Measurements from ENCODE around the gene SDK1. TPM values are rescaled to one million over a fixed set of nuclear protein-coding genes. Genes with fewer than 3 reads are reported as not detected.

SDK1 gene
- total RNA-seq, 1 donor from 2014 or later, result 2.2 TPM

DNA sequence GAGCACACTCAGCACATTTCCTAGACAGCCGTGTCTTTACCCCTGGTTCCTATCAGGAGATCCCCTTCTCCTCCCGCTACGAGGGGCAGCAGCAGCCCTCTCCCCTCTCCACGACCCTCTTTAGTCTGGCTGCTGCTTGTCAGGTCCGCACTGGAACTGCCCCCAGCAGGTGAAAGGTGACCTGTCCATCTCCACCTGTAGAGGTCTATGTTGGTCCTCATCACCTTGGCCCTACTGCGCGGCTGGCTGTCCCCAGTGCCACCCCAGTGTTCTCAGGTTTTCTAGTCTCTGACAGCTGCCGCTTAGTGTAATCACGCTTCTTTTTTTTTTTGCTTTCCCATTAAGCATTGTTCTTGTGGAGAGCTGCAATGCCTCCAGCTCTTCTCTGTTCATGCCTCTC is 545.7 kb downstream of the SDK1 start:
- intact Hi-C loops (cut with DNase I), result no loop called here
- no peak for ATAC-seq (ENCODE audit: poor library complexity)

DNA sequence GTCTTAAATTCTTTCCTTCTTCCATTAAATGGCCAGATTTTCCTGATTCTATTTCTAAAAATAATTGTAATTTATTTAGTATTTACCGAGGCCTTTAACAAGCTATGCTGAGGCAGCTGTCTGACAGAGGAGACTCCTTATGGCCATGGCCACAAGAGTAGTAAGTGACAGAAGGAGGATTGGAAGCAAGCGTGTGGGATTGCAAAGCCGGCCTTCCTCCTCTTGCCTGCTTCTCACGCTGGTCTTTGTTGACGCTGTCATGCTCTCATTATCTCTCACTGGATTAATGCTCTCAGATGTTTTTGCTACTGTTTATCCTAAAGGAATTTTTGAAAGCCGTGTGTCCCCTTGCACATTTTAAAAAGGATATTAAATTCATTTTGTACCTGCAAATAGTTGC is 546.3 kb downstream of the SDK1 start:
- intact Hi-C loops (cut with DNase I), result no loop called here
- no peak for ATAC-seq (ENCODE audit: poor library complexity)

More for the DNA sequence above, 545.7 kb downstream of the SDK1 start:
- no peak for DNase-seq

DNA sequence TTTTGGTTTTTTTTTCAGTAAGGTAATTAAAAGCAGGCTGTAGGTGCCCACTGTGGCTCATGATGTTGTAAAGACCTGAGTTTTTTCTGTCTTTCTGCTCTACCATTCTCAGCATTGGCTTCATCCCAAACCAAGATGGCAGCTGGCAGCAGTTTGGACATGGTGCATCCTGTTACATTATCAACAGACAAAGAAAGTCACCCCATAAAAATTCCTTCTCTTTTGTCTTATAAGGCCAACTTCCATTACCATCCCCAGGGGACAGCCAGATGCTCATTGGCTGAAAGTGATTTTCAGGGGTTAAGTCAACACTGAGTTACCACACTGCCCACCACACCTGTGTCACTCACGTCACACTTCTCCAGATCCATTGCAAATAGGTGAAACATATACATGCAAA is 558.4 kb downstream of the SDK1 start:
- intact Hi-C loops (cut with DNase I), result no loop called here
- ATAC-seq (ENCODE audit: poor library complexity) (no peak), DNase-seq (no peak)

More for the DNA sequence above, 546.3 kb downstream of the SDK1 start:
- DNase-seq, result no peak

DNA sequence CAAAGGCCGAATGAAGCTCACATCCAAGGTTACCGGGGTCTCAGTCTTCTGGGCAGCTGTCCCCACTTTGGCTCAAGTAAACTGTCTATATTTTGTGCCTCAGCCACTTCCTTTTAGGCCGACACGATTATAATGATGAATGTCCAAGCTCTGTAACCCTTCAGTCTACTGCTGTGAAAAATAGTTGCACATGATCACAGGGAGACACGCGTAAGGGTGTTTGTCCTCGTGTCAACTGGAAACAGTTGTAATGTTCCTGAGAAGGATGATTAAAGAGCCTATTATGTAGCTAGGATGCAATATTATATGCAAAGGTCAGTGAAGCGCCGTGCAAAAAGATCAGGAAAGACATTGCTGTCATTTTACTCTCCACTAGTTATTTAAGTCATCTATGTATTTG is 559.9 kb downstream of the SDK1 start:
- intact Hi-C loops (cut with DNase I), result no loop called here
- ATAC-seq (ENCODE audit: poor library complexity) (no peak), DNase-seq (no peak)

DNA sequence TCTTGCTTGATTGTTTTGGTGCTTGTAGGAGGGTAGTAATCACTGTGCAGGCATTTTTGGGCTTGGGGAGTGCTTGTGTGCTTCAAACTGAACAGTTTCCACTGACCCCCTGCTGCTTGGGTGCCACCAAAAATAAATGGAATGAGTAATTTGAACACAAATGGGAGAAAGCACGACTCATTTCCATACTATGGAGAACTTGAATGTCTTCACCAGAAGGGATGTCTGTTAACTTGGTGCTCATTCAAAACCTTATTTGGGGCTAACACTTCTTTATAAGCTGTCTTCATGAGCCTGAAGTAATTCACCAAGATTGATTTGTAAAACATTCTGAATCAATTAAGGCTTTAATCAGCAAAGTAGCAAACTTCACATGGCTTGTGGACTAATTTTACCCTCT is 560.3 kb downstream of the SDK1 start:
- intact Hi-C loops (cut with DNase I), result no loop called here
- DNase-seq (no peak), ATAC-seq (ENCODE audit: poor library complexity) (no peak)

DNA sequence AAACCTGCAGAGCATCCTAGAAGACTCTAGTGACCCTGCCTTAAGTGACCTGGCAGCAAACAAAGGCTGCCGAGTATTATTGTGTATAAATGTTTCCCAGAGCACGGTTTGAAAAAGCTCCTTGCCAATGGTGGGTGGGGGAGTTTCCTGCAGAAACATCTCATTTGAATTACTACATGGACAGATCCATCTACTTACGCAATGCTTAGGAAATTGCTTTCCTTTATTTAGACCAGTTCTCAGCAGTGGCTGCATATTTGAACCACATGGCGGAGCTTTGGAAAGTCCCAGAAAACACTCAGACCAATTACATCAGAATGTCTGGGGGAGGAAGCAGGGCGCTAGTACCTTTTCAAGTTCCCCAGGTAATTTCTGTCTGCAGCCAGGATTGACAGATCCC is 560.9 kb downstream of the SDK1 start:
- intact Hi-C loops (cut with DNase I), result no loop called here
- DNase-seq (no peak), ATAC-seq (ENCODE audit: poor library complexity) (peak; percentile 79)

DNA sequence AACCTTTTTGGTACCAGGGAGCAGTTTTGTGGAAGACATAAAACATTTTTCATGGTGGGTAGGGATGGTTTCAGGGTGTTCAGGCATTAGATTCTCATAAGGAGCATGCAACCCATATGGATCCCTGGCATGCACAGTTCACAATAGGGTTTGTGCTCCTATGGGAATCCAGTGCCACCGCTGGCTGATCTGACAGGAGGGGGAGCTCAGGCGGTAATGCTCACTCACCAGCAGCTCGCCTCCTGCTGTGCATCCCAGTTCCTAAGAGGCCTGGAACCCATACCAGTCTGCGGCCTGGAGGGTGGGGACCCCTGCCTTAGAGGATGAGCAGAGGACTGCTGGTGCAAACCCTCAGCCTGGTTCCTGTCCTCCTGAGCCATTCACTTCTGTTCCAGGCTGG is 561.7 kb downstream of the SDK1 start:
- intact Hi-C loops (cut with DNase I), result no loop called here
- DNase-seq (no peak), ATAC-seq (ENCODE audit: poor library complexity) (no peak)

DNA sequence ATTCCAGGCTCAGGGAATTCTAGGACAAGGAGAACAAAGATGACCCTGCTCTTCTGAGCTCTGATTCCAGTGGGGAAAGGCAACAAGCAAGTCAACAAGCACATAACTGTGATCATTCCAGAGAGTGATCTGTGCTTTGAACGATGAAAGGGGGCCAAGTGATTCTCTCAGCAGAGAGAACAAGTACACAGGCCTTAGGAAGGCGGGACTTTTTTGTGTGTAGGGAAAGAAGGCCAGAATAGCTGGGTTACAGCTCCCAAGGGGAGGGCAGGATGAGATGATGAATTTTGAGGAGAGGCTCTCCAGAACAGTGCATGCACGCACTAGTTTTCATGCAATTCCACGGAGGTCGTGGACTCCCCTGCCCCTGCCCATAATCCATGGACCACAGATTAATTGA is 565.2 kb downstream of the SDK1 start:
- intact Hi-C loops (cut with DNase I), result no loop called here
- peak; percentile 34 for ATAC-seq (ENCODE audit: poor library complexity)
- no peak for DNase-seq

DNA sequence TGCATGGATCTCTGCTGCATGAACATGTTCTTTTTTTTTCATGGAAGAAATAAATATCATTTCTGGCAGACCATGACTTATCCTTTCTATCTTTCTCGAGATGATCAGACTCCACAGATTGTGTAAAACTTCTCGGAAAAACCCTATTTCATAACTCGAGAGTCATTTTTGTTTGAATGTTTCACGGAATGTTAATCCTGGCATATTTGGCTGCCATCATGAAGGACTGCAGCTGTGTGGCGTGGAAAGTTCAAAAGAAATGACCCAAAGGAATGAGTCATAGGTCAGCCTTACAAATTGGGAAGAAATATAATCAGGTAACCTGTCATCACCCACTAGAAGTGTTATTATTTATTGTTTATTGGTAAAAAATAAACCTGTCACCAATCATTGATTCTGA is 566.8 kb downstream of the SDK1 start:
- DNase-seq (no peak), ATAC-seq (ENCODE audit: poor library complexity) (peak; percentile 52)
- intact Hi-C loops (cut with DNase I), result no loop called here

DNA sequence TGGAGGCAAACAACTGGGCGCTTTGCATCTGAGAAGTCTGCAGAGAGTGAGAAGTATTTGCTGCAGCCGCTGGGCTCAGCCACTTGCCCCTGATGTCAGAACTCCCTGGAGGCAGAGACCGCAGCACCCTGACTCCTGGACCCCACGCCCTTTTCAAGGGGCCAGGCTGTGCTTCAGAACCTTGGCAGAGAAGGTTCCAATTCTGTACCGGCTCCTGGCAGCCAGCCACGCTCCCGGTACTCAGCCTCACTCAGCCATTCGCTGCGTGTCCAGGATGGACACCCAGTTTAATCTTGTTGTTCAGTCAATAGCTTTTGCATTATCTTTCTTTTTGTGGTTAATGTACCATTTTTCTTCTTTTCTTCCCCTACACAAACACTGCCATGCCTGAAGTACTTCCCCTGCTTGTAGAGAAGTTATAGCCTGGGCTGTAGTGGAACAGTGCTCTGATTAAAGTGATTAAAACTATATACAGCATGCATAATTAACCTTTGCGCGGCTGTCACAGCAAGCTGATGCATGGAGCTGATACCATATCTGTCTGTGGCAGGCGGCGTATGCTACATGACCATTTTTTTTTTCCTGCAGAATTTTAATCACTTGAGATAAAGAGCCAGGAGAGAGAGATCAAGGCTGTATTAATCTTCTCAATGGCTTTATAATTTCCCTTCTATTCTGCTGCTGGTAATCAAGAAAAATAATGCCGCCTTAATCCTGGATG is 578.5 kb downstream of the SDK1 start:
- intact Hi-C loops (cut with DNase I), result no loop called here
- DNase-seq, result peak; percentile 50
- no peak for ATAC-seq (ENCODE audit: poor library complexity)

DNA sequence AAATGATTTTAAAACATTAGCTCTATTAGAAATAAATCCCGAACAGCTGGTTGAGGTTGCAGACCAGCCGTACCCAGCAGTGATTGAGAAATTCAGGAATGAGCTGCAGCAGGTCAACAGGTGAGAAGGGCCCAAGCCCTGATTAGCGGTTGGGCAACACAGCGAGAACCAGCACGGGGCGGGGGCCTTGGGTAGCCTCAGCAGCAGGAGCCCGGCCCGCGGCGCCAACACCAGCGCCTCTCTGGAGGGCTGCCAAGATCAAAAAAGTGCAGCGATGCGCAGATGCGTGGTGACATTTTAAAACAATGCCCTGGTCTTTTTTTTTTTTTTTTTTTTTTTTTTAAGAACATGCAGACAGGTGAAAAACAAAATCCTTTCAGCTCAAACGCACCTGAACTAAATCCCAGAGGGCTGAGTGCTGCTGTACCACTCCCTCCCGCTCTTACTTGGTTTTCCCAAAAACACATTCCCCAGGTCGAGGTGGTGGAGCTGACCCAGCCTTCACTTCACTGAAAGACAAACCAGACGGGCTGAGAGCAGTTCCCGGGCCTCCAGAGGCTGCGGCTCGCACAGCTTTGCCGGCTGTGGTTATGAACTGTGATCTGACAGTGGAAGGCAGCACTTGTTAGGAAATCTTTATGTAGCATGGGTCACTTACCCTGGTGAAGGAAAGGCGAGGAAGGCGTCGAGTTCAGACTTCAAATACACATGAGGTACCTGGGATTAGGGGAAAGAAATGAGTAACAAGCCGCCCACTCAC is 579.4 kb downstream of the SDK1 start:
- ATAC-seq (ENCODE audit: poor library complexity), result no peak

DNA sequence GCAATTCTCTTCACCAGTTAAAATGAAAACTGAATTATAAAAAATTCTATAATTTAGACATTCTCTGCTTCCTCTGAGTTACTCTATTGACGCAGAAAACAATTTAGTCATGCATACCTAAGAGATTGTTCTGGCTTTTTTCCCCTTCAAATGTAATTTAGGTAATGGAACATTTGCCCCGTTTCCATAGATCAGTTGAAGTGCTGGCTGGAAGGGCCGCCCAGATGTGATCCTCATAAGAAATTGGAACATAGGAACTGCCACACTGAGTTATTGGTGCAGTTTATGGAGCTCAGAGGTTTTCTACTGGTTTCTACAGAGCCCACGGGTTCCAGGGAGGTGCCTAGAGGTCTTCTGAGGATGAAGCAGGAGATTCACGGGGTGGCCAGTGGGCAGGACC is 581.7 kb downstream of the SDK1 start:
- ATAC-seq (ENCODE audit: poor library complexity), result no peak
- intact Hi-C loops (cut with DNase I), result no loop called here
- DNase-seq, result no peak

More for the DNA sequence above, 579.4 kb downstream of the SDK1 start:
- intact Hi-C loops (cut with DNase I), result no loop called here
- DNase-seq, result no peak

DNA sequence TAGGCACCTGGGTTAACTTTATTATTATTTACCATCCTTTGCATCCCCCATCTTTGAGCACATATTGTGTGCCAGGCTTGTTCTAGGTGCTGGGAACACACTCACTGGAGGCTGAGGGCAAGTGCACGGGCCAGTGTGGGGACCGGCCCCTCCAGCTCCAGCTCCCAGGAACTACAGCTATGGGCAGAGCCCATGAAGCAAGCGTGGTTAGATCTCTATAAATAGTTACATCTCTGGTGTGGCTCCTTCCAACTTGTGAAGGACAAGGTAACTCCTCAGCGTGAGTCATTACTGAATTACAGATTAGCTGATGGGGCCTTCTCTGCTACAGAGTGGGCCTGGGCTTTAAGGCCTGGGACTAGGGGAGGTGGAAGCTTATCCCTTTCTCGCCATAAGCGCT is 583.5 kb downstream of the SDK1 start:
- DNase-seq (no peak), ATAC-seq (ENCODE audit: poor library complexity) (peak; percentile 41)
- intact Hi-C loops (cut with DNase I), result no loop called here

DNA sequence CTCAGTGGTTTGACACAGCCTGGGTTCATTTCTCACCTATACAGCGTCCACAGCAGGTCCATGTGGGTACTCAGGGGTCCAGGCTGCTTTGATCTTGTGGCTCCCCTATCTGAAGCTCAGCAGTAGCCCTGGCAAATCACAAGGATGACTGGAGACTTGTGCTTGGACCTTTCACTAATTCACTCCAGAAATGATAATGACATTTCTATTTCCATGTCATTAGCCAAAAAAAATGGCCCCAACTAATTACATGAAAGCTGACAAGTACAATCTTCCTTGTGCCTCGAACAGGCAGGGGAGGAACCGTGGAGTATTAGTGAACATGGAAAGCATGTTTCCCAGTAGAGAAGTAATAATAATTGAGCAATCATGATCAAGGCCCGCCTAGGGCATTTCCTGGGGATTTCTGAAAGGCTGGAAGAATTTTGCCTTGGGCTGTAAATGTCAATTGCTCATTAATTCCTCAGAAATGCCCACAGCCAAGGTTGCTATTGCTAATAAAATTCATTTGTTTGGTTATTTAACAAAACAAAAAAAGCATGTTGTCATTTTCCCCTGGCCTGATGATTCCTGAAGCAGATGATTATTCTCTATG is 586.1 kb downstream of the SDK1 start:
- ATAC-seq (ENCODE audit: poor library complexity), result no peak
- no peak for DNase-seq
- intact Hi-C loops (cut with DNase I), result no loop called here

DNA sequence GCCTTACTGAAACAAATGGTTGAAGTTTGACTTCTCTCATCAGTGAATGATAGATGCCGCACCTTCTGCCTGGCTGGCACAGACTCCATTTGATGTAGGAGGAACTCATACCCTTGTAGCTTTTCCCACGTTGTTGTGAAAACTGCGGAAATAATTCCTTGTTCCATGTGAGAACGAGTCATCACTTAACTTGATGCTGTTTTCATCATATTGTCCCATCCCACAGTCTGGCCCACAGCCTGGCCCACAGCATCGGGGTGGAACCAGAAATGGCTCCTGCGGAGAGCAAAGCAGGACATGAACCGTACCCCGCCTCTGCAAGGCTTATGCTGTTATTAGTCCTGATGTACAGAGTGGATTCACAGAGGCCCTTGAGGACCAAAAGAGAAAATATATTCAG is 587.0 kb downstream of the SDK1 start:
- DNase-seq (no peak), ATAC-seq (ENCODE audit: poor library complexity) (no peak)
- intact Hi-C loops (cut with DNase I), result no loop called here

DNA sequence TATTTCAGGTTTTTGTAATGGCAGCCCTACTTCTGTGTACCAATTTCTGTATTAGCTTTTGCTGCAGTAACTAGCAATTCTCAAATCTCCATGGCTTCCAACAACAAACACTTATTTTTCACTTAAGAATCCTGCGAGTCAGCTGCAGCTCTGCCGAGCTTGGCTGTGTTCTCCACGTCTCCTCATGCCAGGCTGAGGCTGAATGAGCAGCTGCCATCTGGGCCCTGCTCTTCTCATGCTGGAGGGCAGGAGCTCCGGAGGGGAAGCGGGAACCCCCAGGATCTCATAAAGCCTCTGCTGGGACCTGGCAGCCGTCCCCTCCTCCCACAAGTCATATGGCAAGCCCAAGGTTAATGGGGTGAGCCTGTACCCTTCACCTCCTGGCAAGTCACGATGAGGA is 591.1 kb downstream of the SDK1 start:
- DNase-seq (no peak), ATAC-seq (ENCODE audit: poor library complexity) (no peak)
- intact Hi-C loops (cut with DNase I), result loop anchor here (10.0 kb wide), 2 partner anchors 587 to 1027 kb away; partner anchors contain the start of gene SDK1

DNA sequence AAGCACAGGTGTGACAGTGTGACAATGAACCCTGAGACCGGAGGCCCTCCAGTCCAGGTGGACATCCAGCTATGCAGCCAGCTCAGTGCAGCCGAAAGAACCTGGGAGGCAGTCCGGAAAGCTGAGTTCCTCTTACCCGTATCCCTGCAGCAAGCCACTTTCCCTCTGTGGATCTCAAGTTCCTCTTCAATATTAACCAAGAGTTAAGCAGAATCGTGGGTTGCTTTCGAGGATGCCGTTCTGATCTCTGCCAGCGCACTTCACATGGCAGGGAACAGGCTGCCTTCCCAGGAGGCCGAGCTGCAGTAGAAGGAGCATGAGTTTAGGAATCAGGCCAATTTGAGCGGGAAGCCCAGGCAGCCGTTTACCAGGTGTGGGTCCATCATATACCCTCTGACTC is 591.6 kb downstream of the SDK1 start:
- intact Hi-C loops (cut with DNase I), result loop anchor here (10.0 kb wide), 2 partner anchors 588 to 1028 kb away; partner anchors contain the start of gene SDK1
- DNase-seq (no peak), ATAC-seq (ENCODE audit: poor library complexity) (no peak)

DNA sequence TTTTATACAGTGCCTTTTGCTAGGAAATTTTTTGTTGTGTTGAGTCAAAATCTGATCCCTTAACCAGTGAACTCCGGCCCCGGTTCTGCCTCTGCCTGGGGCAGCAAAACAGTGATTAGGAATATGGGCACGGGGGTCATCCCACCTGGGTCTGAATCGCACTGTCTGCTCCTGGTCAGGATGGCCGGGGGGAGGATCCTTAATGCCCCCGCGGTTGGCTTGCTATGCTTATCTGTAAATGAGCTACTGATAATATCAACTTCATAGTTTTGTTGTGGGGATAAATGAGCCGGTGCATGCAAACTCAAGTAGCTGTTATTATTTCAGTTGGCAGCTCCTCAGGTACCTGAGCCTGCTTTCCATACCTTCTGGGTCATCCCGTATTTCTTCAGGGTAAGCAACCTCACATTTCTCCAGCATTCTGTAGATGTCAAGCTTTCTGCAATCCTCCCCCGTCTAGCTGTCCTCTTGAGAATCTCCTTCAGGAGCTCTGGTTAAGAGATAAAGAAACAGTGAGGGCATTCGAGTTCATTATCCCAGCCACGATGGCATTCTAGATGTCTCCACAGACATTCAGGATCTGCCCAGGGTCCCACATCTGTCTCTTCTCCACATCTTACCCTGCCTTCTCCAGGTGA is 592.2 kb downstream of the SDK1 start:
- intact Hi-C loops (cut with DNase I), result loop anchor here (10.0 kb wide), 2 partner anchors 588 to 1028 kb away; partner anchors contain the start of gene SDK1
- ATAC-seq (ENCODE audit: poor library complexity), result no peak

DNA sequence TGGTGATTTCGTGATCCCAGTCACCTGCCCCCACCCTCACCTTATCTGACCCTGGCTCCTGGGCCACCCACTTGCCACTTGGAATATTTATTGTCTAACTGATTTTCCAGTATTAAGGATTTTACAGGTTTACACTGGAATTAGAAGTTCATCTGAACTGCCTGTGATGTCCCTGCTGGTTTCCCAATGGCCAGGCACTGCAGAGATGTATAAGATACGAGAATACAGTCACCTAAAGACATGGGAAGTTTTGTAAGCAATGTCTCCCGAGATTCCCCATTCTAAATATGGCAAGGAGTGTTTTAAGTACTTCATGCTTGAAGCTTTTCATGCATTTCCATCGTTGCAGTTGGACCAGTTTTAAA is 592.7 kb downstream of the SDK1 start:
- no peak for ATAC-seq (ENCODE audit: poor library complexity)
- intact Hi-C loops (cut with DNase I), result loop anchor here (10.0 kb wide), 2 partner anchors 589 to 1029 kb away; partner anchors contain the start of gene SDK1
- DNase-seq, result no peak

More for the DNA sequence above, 592.2 kb downstream of the SDK1 start:
- no peak for DNase-seq

Data from Right ventricle myocardium superior (tissue), 1 donor.